DND-41 (cell line): ENCODE results near the gene CARD11.

Source experiments
- ATAC-seq: fragments of 200-7000 bp; cut with Tn5 transposase; 3 replicates; pipeline ENCODE4 v1.9.1; 2021; ENCODE audit warnings: low read depth; ENCODE audit not compliant: insufficient read depth
- DNase-seq: peaks from one replicate; pipeline ENCODE4 v3.0.0-alpha.2; 2020
- H2AFZ ChIP-seq: 2 replicates; pipeline ENCODE4 v1.6.0; 2012; ENCODE audit warnings: low read depth, low read length
- H3K27ac ChIP-seq: 2 replicates; pipeline ENCODE4 v1.5.1; 2012; ENCODE audit warnings: low read length, inconsistent platforms
- H3K27me3 ChIP-seq: fragments of 200-600 bp; sonication (generic); 2 replicates; pipeline ENCODE4 v1.6.0; 2012; ENCODE audit warnings: low read length, mild to moderate bottlenecking, inconsistent platforms; ENCODE audit not compliant: insufficient read depth, poor library complexity
- H3K36me3 ChIP-seq: 2 replicates; pipeline ENCODE4 v1.5.1; 2012; ENCODE audit warnings: low read length, inconsistent platforms; ENCODE audit not compliant: insufficient read depth
- H3K4me1 ChIP-seq: 2 replicates; pipeline ENCODE4 v1.5.1; 2012; ENCODE audit warnings: mild to moderate bottlenecking, low read length; ENCODE audit not compliant: insufficient read depth
- H3K4me2 ChIP-seq: 2 replicates; pipeline ENCODE4 v1.6.0; 2012; ENCODE audit warnings: mild to moderate bottlenecking, moderate library complexity, low read length, inconsistent platforms; ENCODE audit not compliant: insufficient read depth
- H3K4me3 ChIP-seq, 2 experiments: fragments of 200-600 bp in 1 of 2; shearing (Covaris generic) in 1 of 2; 2 replicates each; pipeline ENCODE4 v1.5.1; 2012 to 2016; ENCODE audit warnings: inconsistent platforms in 2 of 2, low read length in 2 of 2, mild to moderate bottlenecking in 2 of 2, low read depth in 1 of 2, moderate library complexity in 1 of 2
- H3K79me2 ChIP-seq: 2 replicates; pipeline ENCODE4 v1.6.0; 2012; ENCODE audit warnings: low read length, inconsistent platforms; ENCODE audit not compliant: insufficient read depth
- H3K9ac ChIP-seq: 2 replicates; pipeline ENCODE4 v1.6.0; 2012; ENCODE audit warnings: low read depth, mild to moderate bottlenecking, inconsistent platforms, low read length, moderate library complexity
- H3K9me3 ChIP-seq: 2 replicates; pipeline ENCODE4 v1.5.1; 2012; ENCODE audit warnings: low read length, moderate library complexity, mild to moderate bottlenecking, inconsistent platforms; ENCODE audit not compliant: insufficient read depth, severe bottlenecking
- H4K20me1 ChIP-seq: 2 replicates; pipeline ENCODE4 v1.6.0; 2012; ENCODE audit warnings: low read length; ENCODE audit not compliant: insufficient read depth
- EZH2 ChIP-seq: IDR thresholded peaks from 3 replicates; pipeline ENCODE4 v1.6.1; 2012; ENCODE audit warnings: borderline replicate concordance, low read depth, mild to moderate bottlenecking, moderate library complexity, low read length, inconsistent platforms; ENCODE audit not compliant: severe bottlenecking
- TF ChIP-seq, protein P1 (sequence below): IDR thresholded peaks from 2 replicates; pipeline ENCODE4 v1.5.1; 2012; ENCODE audit warnings: borderline replicate concordance, low read length, moderate library complexity, mild to moderate bottlenecking; ENCODE audit not compliant: poor library complexity, severe bottlenecking; ENCODE audit errors: extremely low read depth

CARD11 gene

DNA sequence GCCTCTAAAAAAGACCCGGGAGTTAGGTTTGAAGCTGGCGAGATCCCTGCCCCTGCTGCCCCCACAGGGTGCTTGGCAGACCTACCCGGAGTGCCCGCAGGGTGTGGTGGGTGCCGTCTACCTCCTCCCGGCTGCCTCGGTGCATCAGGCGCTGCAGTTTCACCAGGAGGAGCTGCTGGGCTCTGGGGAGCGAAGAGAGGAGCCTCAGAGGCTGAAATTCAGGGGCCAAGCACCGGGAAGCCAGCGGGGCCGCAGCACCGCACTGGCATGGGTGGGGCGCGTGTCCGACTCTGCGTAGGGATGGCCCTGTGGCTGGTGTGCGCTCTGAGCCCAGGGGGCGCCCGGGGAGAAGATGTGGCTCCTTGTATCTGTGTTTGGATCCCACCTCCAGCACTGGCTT lies 125.3 kb downstream of the CARD11 start:
- no peaks in the 10 kb centered on the region for H3K36me3 ChIP-seq
- no peaks in the 10 kb centered on the region for H4K20me1 ChIP-seq
- H3K79me2 ChIP-seq, result no peaks in the 10 kb centered on the region
- no peak overlapping the region for H3K9ac ChIP-seq
- no peak for ATAC-seq
- H3K9me3 ChIP-seq, result no peaks in the 10 kb centered on the region
- H2AFZ ChIP-seq, result no peak overlapping the region
- no peak overlapping the region for H3K27ac ChIP-seq
- H3K27me3 ChIP-seq, result no peaks in the 10 kb centered on the region
- DNase-seq, result no peak
- no peak overlapping the region for H3K4me3 ChIP-seq
- no peaks in the 10 kb centered on the region for H3K4me1 ChIP-seq
- H3K4me2 ChIP-seq, result no peak overlapping the region
- TF ChIP-seq EZH2, result no peak
- TF ChIP-seq, protein P1, sequence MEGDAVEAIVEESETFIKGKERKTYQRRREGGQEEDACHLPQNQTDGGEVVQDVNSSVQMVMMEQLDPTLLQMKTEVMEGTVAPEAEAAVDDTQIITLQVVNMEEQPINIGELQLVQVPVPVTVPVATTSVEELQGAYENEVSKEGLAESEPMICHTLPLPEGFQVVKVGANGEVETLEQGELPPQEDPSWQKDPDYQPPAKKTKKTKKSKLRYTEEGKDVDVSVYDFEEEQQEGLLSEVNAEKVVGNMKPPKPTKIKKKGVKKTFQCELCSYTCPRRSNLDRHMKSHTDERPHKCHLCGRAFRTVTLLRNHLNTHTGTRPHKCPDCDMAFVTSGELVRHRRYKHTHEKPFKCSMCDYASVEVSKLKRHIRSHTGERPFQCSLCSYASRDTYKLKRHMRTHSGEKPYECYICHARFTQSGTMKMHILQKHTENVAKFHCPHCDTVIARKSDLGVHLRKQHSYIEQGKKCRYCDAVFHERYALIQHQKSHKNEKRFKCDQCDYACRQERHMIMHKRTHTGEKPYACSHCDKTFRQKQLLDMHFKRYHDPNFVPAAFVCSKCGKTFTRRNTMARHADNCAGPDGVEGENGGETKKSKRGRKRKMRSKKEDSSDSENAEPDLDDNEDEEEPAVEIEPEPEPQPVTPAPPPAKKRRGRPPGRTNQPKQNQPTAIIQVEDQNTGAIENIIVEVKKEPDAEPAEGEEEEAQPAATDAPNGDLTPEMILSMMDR, result no peak

DNA sequence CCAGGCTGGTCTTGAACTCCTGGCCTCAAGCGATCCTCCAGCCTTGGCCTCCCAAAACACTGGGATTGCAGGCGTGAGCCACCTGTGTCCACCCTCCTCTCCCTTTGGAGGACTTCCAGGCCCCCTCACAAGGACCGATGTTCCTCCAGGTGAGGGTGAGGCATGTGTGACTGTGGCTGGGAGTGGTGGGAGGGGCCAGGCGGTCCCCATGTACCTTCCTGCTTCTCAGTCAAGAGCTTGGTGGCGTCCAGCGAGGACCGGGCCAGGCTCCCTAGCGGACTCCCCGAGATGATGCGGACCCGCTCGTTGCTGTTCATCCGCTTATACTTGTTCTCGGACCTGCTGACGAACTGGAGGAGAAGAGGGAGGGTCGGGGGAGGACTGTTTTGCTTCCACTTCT lies 128.6 kb downstream of the CARD11 start:
- H3K27ac ChIP-seq, result no peak overlapping the region
- no peaks in the 10 kb centered on the region for H3K79me2 ChIP-seq
- DNase-seq, result no peak

DNA sequence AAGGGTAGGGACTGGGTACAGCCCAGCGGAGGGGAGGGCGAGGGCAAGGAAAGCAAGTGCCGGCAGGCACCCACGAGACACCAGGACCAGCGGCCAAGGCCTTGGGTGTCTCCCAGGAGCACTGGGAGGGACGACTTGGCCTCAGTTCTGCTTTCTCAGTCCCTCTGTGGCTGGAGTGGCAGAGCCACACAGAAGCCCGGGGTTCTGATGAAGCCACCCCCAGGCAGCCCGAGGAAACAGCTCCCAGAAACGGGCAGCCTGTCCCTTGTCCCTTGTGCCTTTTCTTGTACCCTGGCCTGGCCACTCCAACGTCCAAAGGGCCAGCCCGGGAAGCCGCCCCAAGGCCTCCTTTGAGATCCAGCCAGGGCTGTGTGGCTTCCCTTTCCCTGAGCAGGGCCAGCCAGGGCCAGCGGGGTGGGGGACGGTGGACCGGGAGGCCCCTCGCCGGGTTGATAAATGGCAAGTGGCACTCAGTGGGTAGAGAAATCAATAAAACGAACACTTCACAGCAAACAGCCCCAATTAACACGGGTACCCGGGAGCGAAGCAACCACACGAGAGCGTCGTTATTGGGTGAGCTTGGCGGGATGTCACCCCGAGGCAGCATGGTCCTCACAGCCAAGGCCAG lies 129.8 kb downstream of the CARD11 start:
- H3K36me3 ChIP-seq, result no peaks in the 10 kb centered on the region

More for the DNA sequence above, 128.6 kb downstream of the CARD11 start:
- no peaks in the 10 kb centered on the region for H3K36me3 ChIP-seq
- H2AFZ ChIP-seq, result no peak overlapping the region
- no peak overlapping the region for H3K9ac ChIP-seq
- no peak for ATAC-seq
- no peaks in the 10 kb centered on the region for H3K4me1 ChIP-seq
- TF ChIP-seq, protein P1, result no peak
- TF ChIP-seq EZH2, result no peak
- no peaks in the 10 kb centered on the region for H4K20me1 ChIP-seq
- H3K4me3 ChIP-seq, result no peak overlapping the region
- no peaks in the 10 kb centered on the region for H3K27me3 ChIP-seq
- no peaks in the 10 kb centered on the region for H3K9me3 ChIP-seq
- H3K4me2 ChIP-seq, result no peak overlapping the region

More for the DNA sequence above, 129.8 kb downstream of the CARD11 start:
- Histone ChIP-seq H3K4me2 (no peak overlapping the region), H3K9me3 (no peaks in the 10 kb centered on the region), H3K27me3 (no peaks in the 10 kb centered on the region), H3K4me3 (no peak overlapping the region), H3K79me2 (no peaks in the 10 kb centered on the region), H3K4me1 (no peaks in the 10 kb centered on the region), H2AFZ (no peak overlapping the region), H3K27ac (no peak overlapping the region), H4K20me1 (no peaks in the 10 kb centered on the region), H3K9ac (no peak overlapping the region)
- TF ChIP-seq EZH2, result no peak
- TF ChIP-seq, protein P1, result no peak
- ATAC-seq (no peak), DNase-seq (no peak)
